ENCODE measurements around the gene LRRTM4.

The LRRTM4 gene

DNA sequence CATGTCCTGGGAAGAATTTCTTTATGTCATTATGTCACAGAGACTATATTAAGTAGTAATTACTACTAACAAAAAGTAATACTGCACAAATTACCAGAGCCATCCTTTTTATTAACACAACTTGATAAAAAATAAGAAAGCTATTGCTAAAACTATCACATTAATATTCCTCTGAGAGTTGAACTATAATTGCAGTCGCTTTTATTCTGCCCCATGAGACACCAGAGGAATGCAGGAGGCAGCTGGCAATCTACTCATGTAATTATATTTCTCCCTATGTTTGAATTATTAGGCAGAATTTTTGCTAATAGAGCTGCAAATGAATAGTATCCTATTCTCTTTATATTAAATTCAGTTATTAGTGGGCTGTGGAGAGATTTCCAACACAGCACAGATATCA, 220.7 kb downstream of the LRRTM4 start:
- no peak for TF ChIP-seq CTCF (IDR thresholded peaks at IDR 0.05; ENCODE audit: low read depth, low read length)

GRCh38 chr2:77296791-77297190, 225.4 kb downstream of the LRRTM4 start:
- no peak for TF ChIP-seq CTCF (IDR thresholded peaks at IDR 0.05; ENCODE audit: low read depth, low read length)
- H3K4me3 ChIP-seq (ENCODE audit: low read depth, low read length) = no peak overlapping the region

More for the DNA sequence above, 220.7 kb downstream of the LRRTM4 start:
- H3K4me3 ChIP-seq (ENCODE audit: low read depth, low read length) = no peak overlapping the region

DNA sequence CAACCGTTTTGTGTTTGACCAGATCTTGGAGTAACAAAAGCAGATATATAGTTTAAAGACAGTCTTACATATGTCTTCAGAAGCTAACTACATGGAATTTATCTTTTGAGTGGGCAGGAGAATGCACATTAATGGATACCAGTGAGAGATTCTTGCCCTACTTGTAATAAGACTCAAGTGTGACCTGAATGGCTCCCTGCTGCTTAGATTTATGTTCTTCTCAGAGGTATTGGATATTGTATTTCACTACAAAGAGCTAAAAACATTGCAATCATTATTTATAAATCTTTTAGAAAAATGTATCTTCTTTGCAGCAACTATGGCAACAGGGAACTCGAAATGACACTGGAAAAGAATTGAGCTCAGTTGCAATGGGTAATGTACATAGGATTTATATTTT, 227.7 kb downstream of the LRRTM4 start:
- no peak overlapping the region for H3K4me3 ChIP-seq (ENCODE audit: low read depth, low read length)
- TF ChIP-seq CTCF (IDR thresholded peaks at IDR 0.05; ENCODE audit: low read depth, low read length) = no peak

DNA sequence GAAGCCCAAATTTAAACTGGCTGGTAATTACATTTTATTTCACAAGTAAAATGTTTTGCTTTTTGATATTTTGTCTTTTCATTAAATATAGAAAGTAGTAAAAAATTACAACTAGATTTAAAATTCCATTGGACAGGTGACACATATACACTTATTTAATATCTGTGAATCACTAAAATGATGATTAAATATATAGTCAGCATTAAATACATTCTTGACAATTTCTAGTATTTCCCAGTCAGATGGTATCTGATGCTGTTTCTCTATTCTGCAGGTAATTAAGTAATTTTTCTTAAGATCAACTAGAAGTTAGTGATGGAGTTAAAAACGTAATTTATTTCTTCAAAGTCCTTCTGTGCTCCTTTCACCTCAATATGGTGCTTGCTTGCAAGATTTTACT, 237.8 kb downstream of the LRRTM4 start:
- no peak overlapping the region for H3K4me3 ChIP-seq (ENCODE audit: low read depth, low read length)
- TF ChIP-seq CTCF (IDR thresholded peaks at IDR 0.05; ENCODE audit: low read depth, low read length) = no peak

DNA sequence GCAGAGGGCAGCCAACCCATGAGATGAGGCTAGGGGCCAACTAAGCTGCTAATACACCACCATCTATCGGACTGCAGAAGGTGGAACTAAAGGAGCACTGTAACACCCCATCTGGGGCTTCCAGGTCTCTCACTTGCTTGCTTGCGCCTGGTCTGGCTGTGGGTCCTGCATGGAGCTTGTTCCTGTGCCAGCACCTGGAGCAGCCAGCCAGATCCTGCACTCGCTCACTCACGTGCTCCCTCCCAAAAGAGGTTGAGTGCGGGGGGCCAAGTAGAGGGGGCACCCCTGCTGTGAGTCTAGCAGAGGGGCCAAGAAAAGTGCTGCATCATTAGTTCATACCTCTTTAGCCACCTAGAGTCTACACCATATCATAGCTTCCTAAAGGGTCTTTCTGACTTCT, 250.9 kb downstream of the LRRTM4 start:
- no peak overlapping the region for H3K4me3 ChIP-seq (ENCODE audit: low read depth, low read length)
- no peak for TF ChIP-seq CTCF (IDR thresholded peaks at IDR 0.05; ENCODE audit: low read depth, low read length)

DNA sequence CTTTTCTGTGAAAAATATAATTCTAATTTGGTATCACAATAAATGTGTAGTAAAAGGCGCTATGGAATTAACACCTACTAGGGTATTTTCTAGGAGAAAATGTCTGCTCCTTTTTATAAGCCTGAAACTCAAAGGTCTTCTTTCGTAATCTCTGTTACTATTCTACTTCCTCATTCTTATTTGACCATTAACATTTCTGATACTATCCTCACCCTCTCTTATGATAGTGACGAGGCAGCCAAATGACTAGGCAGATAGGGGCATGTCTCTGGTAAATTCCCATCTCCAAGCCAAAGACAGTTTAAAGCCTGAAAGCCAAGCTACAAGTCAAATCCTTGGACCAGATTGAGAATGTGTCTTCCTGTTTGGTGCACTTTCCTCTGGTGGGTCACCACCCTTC, 251.7 kb downstream of the LRRTM4 start:
- no peak for TF ChIP-seq CTCF (IDR thresholded peaks at IDR 0.05; ENCODE audit: low read depth, low read length)
- H3K4me3 ChIP-seq (ENCODE audit: low read depth, low read length) = no peak overlapping the region

DNA sequence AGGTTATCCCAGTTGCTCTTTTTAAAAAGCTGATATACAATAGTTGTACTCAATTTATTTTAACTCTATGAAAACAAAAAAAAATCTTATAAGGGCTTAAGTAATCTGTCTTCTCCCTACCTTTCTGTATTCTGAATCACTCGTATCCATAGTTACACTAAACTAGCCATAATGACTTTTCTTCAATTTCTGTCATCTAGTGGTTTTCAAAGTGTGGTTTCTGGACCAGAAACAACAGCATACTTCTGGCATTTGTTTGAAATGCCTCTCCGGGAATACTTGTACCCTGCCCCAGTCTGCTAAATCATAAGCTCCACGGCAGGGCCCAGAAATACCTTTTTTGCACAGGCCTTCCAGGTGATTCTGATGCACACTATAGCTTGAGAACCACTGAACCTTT, 253.6 kb downstream of the LRRTM4 start:
- no peak for TF ChIP-seq CTCF (IDR thresholded peaks at IDR 0.05; ENCODE audit: low read depth, low read length)
- no peak overlapping the region for H3K4me3 ChIP-seq (ENCODE audit: low read depth, low read length)
